Epidermal melanocyte (primary cell): Measurements from ENCODE around the gene CYP2C19.
"Not testable (repeated sequence)": the region's sequence is repeated elsewhere in the genome, so short reads cannot be mapped to it uniquely, and the experiment has no call there.

Experiments
- DNase-seq: peaks from one replicate; pipeline ENCODE4 v3.0.0; 2011; ENCODE audit warnings: low spot score; ENCODE audit not compliant: insufficient read length

The CYP2C19 gene

DNA sequence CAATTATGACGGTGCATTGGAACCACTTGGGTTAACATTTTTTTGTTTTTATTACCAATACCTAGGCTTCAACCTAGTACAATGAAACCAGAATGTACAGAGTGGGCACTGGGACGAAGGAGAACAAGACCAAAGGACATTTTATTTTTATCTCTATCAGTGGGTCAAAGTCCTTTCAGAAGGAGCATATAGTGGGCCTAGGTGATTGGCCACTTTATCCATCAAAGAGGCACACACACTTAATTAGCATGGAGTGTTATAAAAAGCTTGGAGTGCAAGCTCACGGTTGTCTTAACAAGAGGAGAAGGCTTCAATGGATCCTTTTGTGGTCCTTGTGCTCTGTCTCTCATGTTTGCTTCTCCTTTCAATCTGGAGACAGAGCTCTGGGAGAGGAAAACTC is at the start of gene CYP2C19:
TSS of gene CYP2C19 (plus strand) at position 289 of the 400 bp plus-strand sequence. CDS start at position 314, 25 bp downstream.
- no peak for DNase-seq

DNA sequence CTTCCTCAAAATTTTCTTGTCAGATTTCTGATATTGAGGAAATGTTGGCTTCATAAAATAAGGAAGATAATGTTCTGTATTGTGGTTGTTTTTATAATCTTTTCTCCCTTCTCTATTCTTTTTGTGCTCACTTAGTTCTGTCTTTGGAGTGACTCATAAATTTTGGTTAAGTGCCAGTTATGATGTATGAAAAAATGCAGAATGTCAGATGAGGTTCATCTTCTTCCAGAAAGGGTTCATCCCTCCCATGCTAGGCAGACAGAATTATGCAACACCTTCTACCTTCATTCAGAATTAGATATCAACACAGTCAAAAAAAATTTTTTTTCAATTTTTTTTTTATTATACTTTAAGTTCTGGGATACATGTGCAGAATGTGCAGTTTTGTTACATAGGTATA is 36.6 kb upstream of the CYP2C19 start:
- no peak for DNase-seq

- DNase-seq, result no peak
Measured at GRCh38 chr10:94735197-94735596, 27.3 kb upstream of the CYP2C19 start.

DNA sequence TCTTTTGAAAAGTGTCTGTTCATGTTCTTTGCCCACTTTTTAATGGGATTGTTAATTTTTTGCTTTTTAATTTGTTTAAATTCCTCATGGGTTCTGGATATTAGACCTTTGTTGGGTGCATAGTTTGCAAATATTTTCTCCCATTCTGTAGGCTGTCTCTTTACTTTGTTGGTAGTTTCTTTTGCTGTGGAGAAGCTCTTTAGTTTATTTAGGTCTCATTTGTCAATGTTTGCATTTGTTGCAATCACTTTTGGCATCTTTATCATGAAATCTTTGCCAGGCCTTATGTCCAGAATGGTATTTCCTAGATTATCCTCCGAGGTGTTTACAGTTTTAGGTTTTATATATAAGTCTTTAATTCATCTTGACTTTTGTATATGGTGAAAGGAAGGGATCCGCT is 23.9 kb upstream of the CYP2C19 start:
- DNase-seq, result no peak

- no peak for DNase-seq
Measured at GRCh38 chr10:94747137-94747536, 15.3 kb upstream of the CYP2C19 start.

DNA sequence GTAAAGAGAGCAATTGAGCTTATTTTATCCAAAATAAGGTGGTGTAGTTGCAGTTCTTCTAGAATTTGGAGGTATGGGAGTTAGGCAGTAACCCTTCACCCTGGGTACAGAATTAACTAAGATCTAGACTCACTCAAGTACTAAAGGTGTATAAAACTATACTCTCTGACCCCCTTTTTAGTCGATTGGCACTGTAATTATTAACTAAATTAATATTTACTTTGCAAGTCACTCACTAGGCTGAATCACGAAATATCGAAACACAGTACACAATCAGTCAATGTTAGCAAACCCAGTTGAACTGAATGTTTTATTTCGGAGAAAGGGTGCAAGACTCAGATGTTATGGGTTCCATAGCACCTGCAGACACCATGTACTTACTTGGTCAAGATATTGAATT is 14.6 kb upstream of the CYP2C19 start:
- no peak for DNase-seq

- no peak for DNase-seq
Measured at GRCh38 chr10:94757916-94758315, 4.6 kb upstream of the CYP2C19 start.

DNA sequence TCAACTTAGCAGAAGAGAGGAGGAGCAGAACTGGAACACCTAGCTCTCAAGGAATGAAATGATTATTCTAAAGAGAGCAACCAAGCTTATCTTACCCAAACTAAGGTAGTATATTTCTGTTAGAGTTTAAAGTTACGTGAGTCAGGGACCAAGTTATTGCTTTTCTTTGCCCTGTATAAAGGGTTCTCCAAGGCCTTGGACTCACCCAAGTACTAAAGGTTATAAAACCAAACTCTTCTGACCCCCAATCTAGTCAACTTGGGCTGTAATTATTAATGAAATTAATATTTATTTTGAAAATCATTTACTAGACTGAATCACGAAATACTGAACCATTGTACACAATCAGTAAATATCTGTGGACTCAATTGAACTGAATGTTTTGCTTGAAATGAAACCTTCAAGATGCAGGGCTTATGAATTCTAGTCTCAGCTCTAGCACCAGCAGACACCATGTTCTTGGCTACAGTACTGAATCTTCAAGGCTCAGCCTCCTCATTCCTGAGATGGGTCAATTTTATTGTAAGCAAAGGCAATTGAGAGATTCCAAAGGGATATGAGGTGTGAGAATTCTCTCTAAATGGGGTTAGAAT is 1.8 kb upstream of the CYP2C19 start:
- no peak for DNase-seq

DNA sequence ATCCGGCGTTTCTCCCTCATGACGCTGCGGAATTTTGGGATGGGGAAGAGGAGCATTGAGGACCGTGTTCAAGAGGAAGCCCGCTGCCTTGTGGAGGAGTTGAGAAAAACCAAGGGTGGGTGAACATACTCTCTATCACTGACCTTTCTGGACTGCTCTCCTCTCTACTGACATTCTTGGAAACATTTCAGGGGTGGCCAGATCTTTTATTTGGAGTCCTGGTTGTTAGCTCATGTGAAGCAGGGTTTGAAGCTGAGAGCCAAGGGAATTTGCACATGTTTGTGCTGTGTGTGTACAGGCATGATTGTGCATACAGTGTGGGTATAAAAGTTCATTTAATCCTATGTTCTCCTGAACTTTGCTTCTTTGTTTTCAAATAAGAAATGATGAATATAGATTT is 12.9 kb downstream of the CYP2C19 start:
- DNase-seq, result not testable (repeated sequence)

DNA sequence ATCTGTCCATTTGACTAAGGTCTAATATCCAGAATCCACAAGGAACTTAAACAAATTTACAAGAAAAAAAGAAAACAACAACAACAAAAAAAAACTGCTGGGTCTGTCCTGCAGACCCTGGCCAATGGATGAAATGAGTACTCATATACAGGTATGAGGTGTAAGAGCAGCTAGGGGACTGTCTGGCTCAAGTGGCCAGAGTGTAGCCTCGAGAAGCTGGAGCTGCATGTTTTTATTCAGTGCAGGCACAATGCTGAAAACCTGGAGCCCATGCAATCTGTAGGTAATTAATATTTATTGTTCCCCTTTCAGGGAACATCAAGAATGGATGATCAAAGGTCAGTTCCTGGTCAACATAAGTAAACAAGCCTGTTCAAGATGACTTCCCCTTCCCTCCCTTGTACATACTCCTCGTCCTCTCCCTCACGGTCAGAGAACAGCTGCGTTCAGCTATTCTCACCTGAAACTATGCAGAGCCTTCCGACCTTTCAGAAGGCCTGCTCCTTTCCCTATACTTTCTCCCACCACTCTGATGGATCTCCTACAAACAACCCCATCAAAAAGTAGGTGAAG is 15.5 kb downstream of the CYP2C19 start:
- no peak for DNase-seq

GRCh38 chr10:94780844-94781243 is 18.4 kb downstream of the CYP2C19 start:
- DNase-seq, result no peak

DNA sequence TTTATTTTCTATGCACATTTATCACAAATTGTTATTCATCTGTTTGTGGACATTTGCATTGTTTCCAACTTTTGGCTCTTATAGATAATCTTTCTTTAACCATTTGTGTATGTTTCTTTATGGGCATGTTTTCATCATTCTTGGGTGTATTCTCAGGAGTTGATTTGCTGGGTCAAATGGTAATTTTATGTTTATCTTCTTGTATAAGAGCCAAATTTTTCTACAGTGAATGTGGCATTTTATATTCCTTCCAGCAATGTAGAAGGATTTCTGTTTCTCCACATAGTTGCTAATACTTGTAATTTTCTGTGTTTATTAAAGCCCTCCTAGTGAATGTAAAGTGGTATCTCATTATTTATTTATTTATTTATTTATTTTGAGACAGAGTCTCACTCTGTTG is 21.8 kb downstream of the CYP2C19 start:
- no peak for DNase-seq

GRCh38 chr10:94785211-94785610 is 22.7 kb downstream of the CYP2C19 start:
- no peak for DNase-seq

DNA sequence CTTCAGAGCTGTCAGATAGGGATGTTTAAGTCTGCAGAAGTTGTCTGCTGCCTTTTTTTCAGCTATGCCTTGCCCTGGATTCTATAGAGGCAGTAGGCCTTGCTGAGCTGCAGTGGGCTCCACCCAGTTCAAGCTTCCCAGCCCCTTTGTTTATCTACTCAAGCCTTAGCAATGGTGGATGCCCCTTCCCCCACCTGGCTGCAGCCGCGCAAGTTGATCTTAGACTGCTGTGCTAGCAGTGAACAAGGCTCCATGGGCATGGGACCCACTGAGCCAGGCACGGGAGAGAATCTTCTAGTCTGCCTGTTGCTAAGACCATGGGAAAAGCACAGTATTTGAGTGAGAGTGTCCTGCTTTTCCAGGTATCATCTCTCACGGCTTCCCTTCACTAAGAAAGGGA is 38.1 kb downstream of the CYP2C19 start:
- DNase-seq, result not testable (repeated sequence)

GRCh38 chr10:94803307-94803706 is 40.8 kb downstream of the CYP2C19 start:
- no peak for DNase-seq

- not testable (repeated sequence) for DNase-seq
Measured at GRCh38 chr10:94830025-94830424, 67.5 kb downstream of the CYP2C19 start.

- no peak for DNase-seq
Measured at GRCh38 chr10:94846204-94846603, 83.7 kb downstream of the CYP2C19 start.

DNA sequence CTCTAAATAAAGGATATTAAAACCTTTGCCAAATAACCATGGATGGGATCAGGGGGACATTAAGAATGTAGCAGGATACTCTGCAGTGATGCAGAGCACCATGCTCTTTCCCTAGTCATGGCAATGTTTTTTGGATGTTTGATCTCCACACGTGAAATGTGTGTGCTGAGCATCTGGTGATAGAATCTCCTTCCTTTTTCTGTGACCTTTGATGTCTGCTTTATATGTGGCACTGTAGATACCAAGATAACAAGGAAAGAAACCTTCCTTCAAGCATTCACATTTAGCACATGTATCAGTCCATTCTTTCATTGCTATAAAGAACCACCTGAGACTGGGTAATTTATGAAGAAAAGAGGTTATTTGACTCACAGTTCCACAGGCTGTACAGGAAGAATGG is 88.3 kb downstream of the CYP2C19 start:
- no peak for DNase-seq

GRCh38 chr10:94851263-94851662 is 88.8 kb downstream of the CYP2C19 start:
- no peak for DNase-seq

DNA sequence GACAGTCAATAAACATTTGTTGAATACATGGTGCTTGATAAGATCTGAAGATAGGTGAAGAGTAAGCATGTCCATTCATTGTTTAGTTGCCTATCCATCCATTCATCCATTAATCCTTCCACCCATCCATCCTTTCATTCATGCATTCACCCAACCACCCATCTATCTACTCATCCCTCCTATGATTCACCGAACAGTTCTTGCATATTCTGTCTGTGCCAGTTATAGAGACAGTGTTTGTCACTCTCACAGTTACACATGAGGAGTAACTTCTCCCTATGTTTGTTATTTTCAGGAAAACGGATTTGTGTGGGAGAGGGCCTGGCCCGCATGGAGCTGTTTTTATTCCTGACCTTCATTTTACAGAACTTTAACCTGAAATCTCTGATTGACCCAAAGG is 90.0 kb downstream of the CYP2C19 start:
- no peak for DNase-seq

- no peak for DNase-seq
Measured at GRCh38 chr10:94853065-94853464, 90.6 kb downstream of the CYP2C19 start.

GRCh38 chr10:94858005-94858404 is 95.5 kb downstream of the CYP2C19 start:
- no peak for DNase-seq

GRCh38 chr10:94859086-94859485 is 96.6 kb downstream of the CYP2C19 start:
- DNase-seq, result no peak

- no peak for DNase-seq
Measured at GRCh38 chr10:94878649-94879048, 116.2 kb downstream of the CYP2C19 start.
